HG03280 (cell line): ENCODE results near the gene DLK2.
"Not testable (repeated sequence)": the region's sequence is repeated elsewhere in the genome, so short reads cannot be mapped to it uniquely, and the experiment has no call there.

ENCODE experiments used
- ATAC-seq: cut with Tn5 transposase; IDR thresholded peaks from one replicate; pipeline ENCODE4 v1.9.1; 2021; ENCODE audit warnings: mild to moderate bottlenecking, moderate library complexity; ENCODE audit not compliant: unreplicated experiment

The DLK2 gene

GRCh38 chr6:43428874-43429273, 26.5 kb downstream of the DLK2 start:
- ATAC-seq = no peak

GRCh38 chr6:43428112-43428570, 27.2 kb downstream of the DLK2 start:
- no peak for ATAC-seq

- peak; percentile 91 for ATAC-seq
Observed at GRCh38 chr6:43427406-43428111, 27.8 kb downstream of the DLK2 start, which contains the start of gene ABCC10. TSS of gene ABCC10 (plus strand) at chr6:43427541. CDS start at chr6:43427979, 438 bp downstream.

- ATAC-seq = no peak
Observed at GRCh38 chr6:43426928-43427405, 28.4 kb downstream of the DLK2 start.

GRCh38 chr6:43425083-43425482, 30.3 kb downstream of the DLK2 start:
- ATAC-seq = not testable (repeated sequence)

- no peak for ATAC-seq
Observed at GRCh38 chr6:43421831-43422230, 33.5 kb downstream of the DLK2 start.

- ATAC-seq = no peak
Observed at GRCh38 chr6:43420012-43420709, 35.2 kb downstream of the DLK2 start.

GRCh38 chr6:43416935-43417334, 38.4 kb downstream of the DLK2 start:
- ATAC-seq = no peak

GRCh38 chr6:43415275-43415674, 40.1 kb downstream of the DLK2 start:
- ATAC-seq = not testable (repeated sequence)

GRCh38 chr6:43413002-43413401, 42.3 kb downstream of the DLK2 start:
- ATAC-seq = no peak

- ATAC-seq = no peak
Observed at GRCh38 chr6:43412541-43412940, 42.8 kb downstream of the DLK2 start.

GRCh38 chr6:43410776-43411175, 44.6 kb downstream of the DLK2 start:
- ATAC-seq = not testable (repeated sequence)

- ATAC-seq = no peak
Observed at GRCh38 chr6:43408259-43408658, 47.1 kb downstream of the DLK2 start.

GRCh38 chr6:43407296-43407695, 48.1 kb downstream of the DLK2 start:
- no peak for ATAC-seq

GRCh38 chr6:43405354-43405753, 50.0 kb downstream of the DLK2 start:
- ATAC-seq = no peak

GRCh38 chr6:43402820-43403219, 52.5 kb downstream of the DLK2 start:
- no peak for ATAC-seq

- ATAC-seq = no peak
Observed at GRCh38 chr6:43401730-43402129, 53.6 kb downstream of the DLK2 start.
